RWPE2 (cell line): ENCODE measurements around the gene WFDC1.

Experiments
- ATAC-seq: fragments of 200-7000 bp; cut with Tn5 transposase; 3 replicates; pipeline ENCODE4 v1.9.1; 2021; ENCODE audit warnings: low read depth
- DNase-seq: peaks from one replicate; pipeline ENCODE4 v3.0.0-alpha.2; 2020; ENCODE audit warnings: low spot score
- H3K27ac ChIP-seq: fragments of 450-650 bp; 2 replicates; pipeline ENCODE4 v1.5.1; 2017; ENCODE audit warnings: mild to moderate bottlenecking; ENCODE audit not compliant: poor library complexity, severe bottlenecking
- H3K27me3 ChIP-seq: fragments of 250-450 bp; sonication (Bioruptor Pico); 2 replicates; pipeline ENCODE4 v1.5.1; 2021; ENCODE audit warnings: mild to moderate bottlenecking, moderate library complexity; ENCODE audit not compliant: insufficient read depth, poor library complexity, severe bottlenecking
- H3K36me3 ChIP-seq: fragments of 250-450 bp; sonication (Bioruptor Pico); 2 replicates; pipeline ENCODE4 v1.5.1; 2020; ENCODE audit warnings: low read depth, mild to moderate bottlenecking, moderate library complexity
- H3K4me1 ChIP-seq: fragments of 250-450 bp; sonication (Bioruptor Pico); 2 replicates; pipeline ENCODE4 v1.5.1; 2021; ENCODE audit warnings: mild to moderate bottlenecking, moderate library complexity; ENCODE audit not compliant: insufficient read depth, poor library complexity, severe bottlenecking
- H3K4me3 ChIP-seq: fragments of 250-450 bp; sonication (Bioruptor Pico); 2 replicates; pipeline ENCODE4 v1.5.1; 2021; ENCODE audit warnings: mild to moderate bottlenecking, moderate library complexity; ENCODE audit not compliant: severe bottlenecking
- H3K9me3 ChIP-seq: fragments of 250-450 bp; sonication (Bioruptor Pico); 2 replicates; pipeline ENCODE4 v1.5.1; 2021; ENCODE audit warnings: mild to moderate bottlenecking, moderate library complexity; ENCODE audit not compliant: severe bottlenecking
- TF ChIP-seq, protein P1 (sequence below): fragments of 450-650 bp; IDR thresholded peaks from one replicate; pipeline ENCODE4 v1.5.1; 2017; ENCODE audit warnings: mild to moderate bottlenecking, moderate library complexity; ENCODE audit not compliant: poor library complexity, severe bottlenecking

Gene WFDC1

DNA sequence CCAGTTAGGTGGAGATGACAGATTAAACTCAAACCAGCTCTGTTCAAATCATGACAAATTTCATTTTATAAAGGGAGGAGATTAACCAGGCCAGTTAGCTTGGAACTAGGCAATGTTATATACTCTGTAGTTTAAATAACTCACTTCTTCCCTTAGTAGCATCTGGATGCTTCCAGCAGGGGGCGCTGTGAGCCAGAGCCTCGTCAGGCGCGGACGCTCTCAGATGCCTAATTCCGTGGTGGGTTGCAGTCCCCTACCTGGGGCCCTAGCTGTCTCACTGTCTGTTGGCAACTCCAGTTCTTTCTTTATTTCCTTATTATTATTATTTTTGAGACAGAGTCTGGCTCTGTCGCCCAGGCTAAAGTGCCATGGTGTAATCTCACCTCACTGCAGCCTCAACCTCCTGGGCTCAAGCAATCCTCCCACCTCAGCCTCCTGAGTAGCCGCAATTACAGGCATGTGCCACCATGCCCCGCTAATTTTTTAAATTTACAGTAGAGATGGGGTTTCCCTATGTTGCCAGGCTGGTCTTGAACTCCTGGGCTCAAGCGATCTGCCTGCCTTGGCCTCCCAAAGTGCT is 17.3 kb upstream of the WFDC1 start:
- no peaks in the 10 kb centered on the region for H3K36me3 ChIP-seq
- no peak overlapping the region for H3K4me3 ChIP-seq
- peak; percentile 80 for ATAC-seq
- H3K27me3 ChIP-seq: no peaks in the 10 kb centered on the region
- H3K27ac ChIP-seq: no peak overlapping the region
- DNase-seq: no peak
- H3K4me1 ChIP-seq: no peaks in the 10 kb centered on the region
- TF ChIP-seq, protein P1, sequence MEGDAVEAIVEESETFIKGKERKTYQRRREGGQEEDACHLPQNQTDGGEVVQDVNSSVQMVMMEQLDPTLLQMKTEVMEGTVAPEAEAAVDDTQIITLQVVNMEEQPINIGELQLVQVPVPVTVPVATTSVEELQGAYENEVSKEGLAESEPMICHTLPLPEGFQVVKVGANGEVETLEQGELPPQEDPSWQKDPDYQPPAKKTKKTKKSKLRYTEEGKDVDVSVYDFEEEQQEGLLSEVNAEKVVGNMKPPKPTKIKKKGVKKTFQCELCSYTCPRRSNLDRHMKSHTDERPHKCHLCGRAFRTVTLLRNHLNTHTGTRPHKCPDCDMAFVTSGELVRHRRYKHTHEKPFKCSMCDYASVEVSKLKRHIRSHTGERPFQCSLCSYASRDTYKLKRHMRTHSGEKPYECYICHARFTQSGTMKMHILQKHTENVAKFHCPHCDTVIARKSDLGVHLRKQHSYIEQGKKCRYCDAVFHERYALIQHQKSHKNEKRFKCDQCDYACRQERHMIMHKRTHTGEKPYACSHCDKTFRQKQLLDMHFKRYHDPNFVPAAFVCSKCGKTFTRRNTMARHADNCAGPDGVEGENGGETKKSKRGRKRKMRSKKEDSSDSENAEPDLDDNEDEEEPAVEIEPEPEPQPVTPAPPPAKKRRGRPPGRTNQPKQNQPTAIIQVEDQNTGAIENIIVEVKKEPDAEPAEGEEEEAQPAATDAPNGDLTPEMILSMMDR: peak; percentile 84
- no peaks in the 10 kb centered on the region for H3K9me3 ChIP-seq

DNA sequence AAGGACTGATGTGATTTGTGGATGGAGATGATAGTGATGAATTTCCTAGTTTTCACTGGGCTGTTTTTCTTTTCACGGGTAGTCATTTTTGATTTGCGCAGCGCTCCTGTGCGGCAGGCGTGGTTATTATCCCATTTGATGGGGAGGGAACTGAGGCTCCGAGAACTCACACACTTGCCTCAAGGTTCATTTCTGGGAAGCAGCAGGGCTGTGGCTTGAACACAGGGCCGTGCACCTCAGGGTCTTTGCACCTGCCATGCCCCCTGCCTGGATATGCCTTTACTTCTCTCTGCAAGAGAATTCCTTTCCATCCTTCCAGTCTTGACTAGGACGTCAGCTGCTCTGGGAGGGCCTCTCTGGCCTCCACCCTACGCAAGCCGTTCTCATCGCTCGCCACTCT is 16.3 kb upstream of the WFDC1 start:
- no peaks in the 10 kb centered on the region for H3K36me3 ChIP-seq
- TF ChIP-seq, protein P1: no peak
- ATAC-seq (no peak), DNase-seq (no peak)
- no peak overlapping the region for H3K27ac ChIP-seq
- H3K9me3 ChIP-seq: no peaks in the 10 kb centered on the region
- no peaks in the 10 kb centered on the region for H3K4me1 ChIP-seq
- H3K4me3 ChIP-seq: no peak overlapping the region
- no peaks in the 10 kb centered on the region for H3K27me3 ChIP-seq

DNA sequence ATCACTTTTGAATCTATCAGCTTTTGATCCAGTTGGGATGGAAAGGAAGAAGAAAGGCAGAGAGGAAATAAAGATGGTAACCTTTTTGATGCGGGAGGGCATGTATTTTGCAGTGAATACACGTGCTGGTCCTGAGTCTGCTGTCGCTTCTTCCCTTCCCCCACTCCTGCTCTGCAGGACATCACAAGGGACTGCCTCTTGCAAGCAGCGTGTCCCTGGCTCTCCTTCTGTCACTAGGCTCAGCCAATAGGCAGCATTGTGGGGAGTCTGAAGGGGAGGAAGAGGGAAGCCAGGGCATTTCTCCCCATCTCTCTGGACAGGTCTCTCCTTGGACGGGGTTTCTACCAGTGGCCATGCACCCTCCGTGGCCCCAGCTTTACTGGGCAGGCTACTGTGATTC is 15.7 kb upstream of the WFDC1 start:
- no peaks in the 10 kb centered on the region for H3K36me3 ChIP-seq
- ATAC-seq (no peak), DNase-seq (no peak)
- H3K9me3 ChIP-seq: no peaks in the 10 kb centered on the region
- TF ChIP-seq, protein P1: no peak
- no peaks in the 10 kb centered on the region for H3K27me3 ChIP-seq
- no peak overlapping the region for H3K4me3 ChIP-seq
- H3K4me1 ChIP-seq: no peaks in the 10 kb centered on the region
- no peak overlapping the region for H3K27ac ChIP-seq

DNA sequence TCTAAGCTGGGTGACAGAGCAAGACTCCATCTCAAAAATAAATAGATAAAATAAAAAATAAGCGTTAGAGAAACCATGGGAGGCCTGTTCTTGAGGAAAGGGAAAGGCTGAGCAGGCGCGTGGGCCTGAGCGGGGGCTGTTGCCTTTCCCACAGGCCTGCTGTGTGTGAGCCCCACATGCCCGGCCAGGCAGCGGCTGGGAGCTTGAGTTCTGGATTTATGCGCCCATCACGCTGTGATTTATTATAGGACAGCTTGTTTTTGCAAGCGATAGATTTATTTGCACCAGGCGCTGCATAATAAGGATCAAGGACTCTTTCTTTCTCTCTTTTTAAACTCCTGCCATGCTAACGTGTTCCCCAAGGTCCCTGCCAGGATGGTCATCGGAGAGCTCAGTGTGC is 14.8 kb upstream of the WFDC1 start:
- Histone ChIP-seq H3K4me1 (no peaks in the 10 kb centered on the region), H3K27ac (no peak overlapping the region), H3K27me3 (no peaks in the 10 kb centered on the region), H3K4me3 (no peak overlapping the region), H3K9me3 (no peaks in the 10 kb centered on the region), H3K36me3 (no peaks in the 10 kb centered on the region)
- no peak for ATAC-seq
- no peak for DNase-seq
- TF ChIP-seq, protein P1: no peak

DNA sequence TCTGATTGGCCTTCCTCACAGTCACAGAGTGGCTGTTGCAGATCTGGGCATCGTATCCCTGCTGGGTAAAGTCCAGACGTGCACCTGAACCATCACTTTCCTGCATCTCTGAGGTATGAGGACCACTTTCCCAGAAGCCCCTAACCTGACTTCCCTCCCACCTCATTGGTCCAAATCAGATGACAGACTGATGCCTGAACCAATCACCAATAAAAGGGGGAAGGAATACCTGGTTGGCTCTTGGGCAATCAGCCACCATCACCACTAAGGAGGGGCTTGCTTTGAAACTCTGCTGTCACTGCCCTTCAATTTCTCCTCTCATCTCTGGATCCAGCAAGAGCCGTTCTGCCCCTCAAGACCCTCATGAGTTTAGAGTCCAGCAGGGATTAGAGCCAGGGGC is 13.6 kb upstream of the WFDC1 start:
- H3K27ac ChIP-seq: no peak overlapping the region
- no peaks in the 10 kb centered on the region for H3K9me3 ChIP-seq
- H3K4me1 ChIP-seq: no peaks in the 10 kb centered on the region
- TF ChIP-seq, protein P1: no peak
- H3K4me3 ChIP-seq: no peak overlapping the region
- no peaks in the 10 kb centered on the region for H3K27me3 ChIP-seq
- no peaks in the 10 kb centered on the region for H3K36me3 ChIP-seq
- no peak for ATAC-seq
- DNase-seq: no peak
